Activated T-helper 1 cell treated with anti-CD3 and anti-CD28 coated beads, Interleukin-12 subunit alpha, Interleukin-12 subunit beta, Interleukin-2, Interleukin-4 antibody, amounts not matched to agents 30 ng/mL and 10 ng/mL and 1 ng/mL, durations not matched to agents 14 hours and 24 hours and 36 hours (primary cell): ENCODE data around the gene NOS1AP. TPM values are rescaled to one million over a fixed set of nuclear protein-coding genes. Genes with fewer than 3 reads are reported as not detected.

ENCODE experiments used
- DNase-seq: peaks from one replicate; pipeline ENCODE4 v3.0.0; 2021; ENCODE audit warnings: low spot score
- H3K27ac Mint-ChIP-seq: one replicate; pipeline ENCODE4 v1.8.0; 2021; ENCODE audit warnings: mild to moderate bottlenecking, mixed read lengths
- H3K27me3 Mint-ChIP-seq: one replicate; pipeline ENCODE4 v1.8.0; 2022; ENCODE audit warnings: mild to moderate bottlenecking, moderate library complexity, mixed read lengths; ENCODE audit not compliant: insufficient read depth
- H3K36me3 Mint-ChIP-seq: one replicate; pipeline ENCODE4 v1.8.0; 2021; ENCODE audit warnings: low read depth, mixed read lengths
- H3K4me1 Mint-ChIP-seq: one replicate; pipeline ENCODE4 v1.8.0; 2021; ENCODE audit warnings: low read depth, mixed read lengths
- H3K4me3 Mint-ChIP-seq: one replicate; pipeline ENCODE4 v1.8.0; 2021; ENCODE audit warnings: mild to moderate bottlenecking, moderate library complexity, mixed read lengths
- H3K9me3 Mint-ChIP-seq: one replicate; pipeline ENCODE4 v1.8.0; 2021; ENCODE audit warnings: mixed read lengths
- intact Hi-C: fragments of 100-400 bp; cut with micrococcal nuclease; formaldehyde crosslinking; loops from one replicate; pipeline ENCODE4 v1.15.1; 2024
- total RNA-seq: library from RNA; stranded (reverse); gene quantifications from 2 replicates; pipeline ENCODE4 v1.2.3, GENCODE V29; 2022

NOS1AP gene
- total RNA-seq, 1 donor from 2014 or later, result 0.10 TPM

DNA sequence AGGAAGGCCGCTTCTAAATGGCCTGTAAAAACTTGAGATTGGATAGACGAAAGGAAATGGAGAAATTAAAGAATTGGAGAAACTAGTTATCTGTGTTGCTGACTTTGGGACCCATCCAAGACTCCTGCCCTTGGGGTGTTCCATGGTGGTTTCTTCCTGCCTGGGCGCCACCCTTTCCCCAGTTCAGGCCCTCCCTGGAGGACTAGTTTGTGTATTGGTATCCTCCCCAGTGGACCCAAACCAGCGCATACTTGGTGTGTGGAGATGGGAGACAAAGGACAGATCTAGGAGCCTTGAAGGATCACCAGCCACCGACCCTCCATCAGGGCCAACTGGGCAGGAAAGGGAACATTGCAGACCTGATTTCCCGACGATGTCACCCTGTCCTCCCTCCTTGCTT is 300.1 kb downstream of the NOS1AP start:
- H3K9me3 Mint-ChIP-seq, result no peaks in the 10 kb centered on the region
- H3K27me3 Mint-ChIP-seq, result no peaks in the 10 kb centered on the region
- no peaks in the 10 kb centered on the region for H3K4me1 Mint-ChIP-seq

DNA sequence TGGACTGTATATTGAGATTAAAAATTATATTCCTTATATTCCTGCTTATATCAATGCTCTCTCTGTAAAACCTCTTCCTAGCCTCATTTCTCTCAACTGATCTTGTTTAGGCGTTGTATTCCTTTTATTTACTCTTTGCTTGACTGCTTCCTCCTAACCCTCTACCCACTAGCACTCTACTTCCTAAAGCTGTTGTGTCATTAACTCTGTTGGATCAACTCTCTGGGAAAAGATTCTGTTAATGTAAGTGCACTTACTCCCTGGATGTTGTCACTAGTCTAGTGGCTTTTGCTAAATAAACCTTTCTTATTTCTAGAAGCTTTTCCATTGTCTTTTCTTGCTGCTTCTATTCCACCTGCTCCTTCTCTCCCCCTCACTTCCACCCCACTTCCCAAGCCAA is 300.7 kb downstream of the NOS1AP start:
- H3K27ac Mint-ChIP-seq, result no peak overlapping the region
- H3K36me3 Mint-ChIP-seq, result no peaks in the 10 kb centered on the region
- H3K9me3 Mint-ChIP-seq, result no peaks in the 10 kb centered on the region
- DNase-seq, result no peak
- intact Hi-C loops, result no loop called here
- H3K4me1 Mint-ChIP-seq, result no peaks in the 10 kb centered on the region
- no peak overlapping the region for H3K4me3 Mint-ChIP-seq
- no peaks in the 10 kb centered on the region for H3K27me3 Mint-ChIP-seq

More for the DNA sequence above, 300.1 kb downstream of the NOS1AP start:
- Mint-ChIP-seq H3K27ac (no peak overlapping the region), H3K4me3 (no peak overlapping the region), H3K36me3 (no peaks in the 10 kb centered on the region)
- intact Hi-C loops, result no loop called here
- no peak for DNase-seq

GRCh38 chr1:162370721-162371120 is 301.2 kb downstream of the NOS1AP start:
- Mint-ChIP-seq H3K4me1 (no peaks in the 10 kb centered on the region), H3K4me3 (no peak overlapping the region), H3K36me3 (no peaks in the 10 kb centered on the region), H3K27me3 (no peaks in the 10 kb centered on the region), H3K27ac (no peak overlapping the region), H3K9me3 (no peaks in the 10 kb centered on the region)
- no peak for DNase-seq
- intact Hi-C loops, result no loop called here

- H3K36me3 Mint-ChIP-seq, result no peaks in the 10 kb centered on the region
- intact Hi-C loops, result no loop called here
- no peak overlapping the region for H3K27ac Mint-ChIP-seq
- H3K27me3 Mint-ChIP-seq, result no peaks in the 10 kb centered on the region
- H3K4me1 Mint-ChIP-seq, result no peaks in the 10 kb centered on the region
- no peak for DNase-seq
- no peak overlapping the region for H3K4me3 Mint-ChIP-seq
- no peaks in the 10 kb centered on the region for H3K9me3 Mint-ChIP-seq
Measured at GRCh38 chr1:162371611-162372010, 302.1 kb downstream of the NOS1AP start.

- intact Hi-C loops, result no loop called here
- no peaks in the 10 kb centered on the region for H3K4me1 Mint-ChIP-seq
- no peaks in the 10 kb centered on the region for H3K9me3 Mint-ChIP-seq
- DNase-seq, result no peak
- H3K27ac Mint-ChIP-seq, result no peak overlapping the region
- no peaks in the 10 kb centered on the region for H3K36me3 Mint-ChIP-seq
- no peaks in the 10 kb centered on the region for H3K27me3 Mint-ChIP-seq
- H3K4me3 Mint-ChIP-seq, result no peak overlapping the region
Measured at GRCh38 chr1:162372159-162373071, 302.9 kb downstream of the NOS1AP start.

DNA sequence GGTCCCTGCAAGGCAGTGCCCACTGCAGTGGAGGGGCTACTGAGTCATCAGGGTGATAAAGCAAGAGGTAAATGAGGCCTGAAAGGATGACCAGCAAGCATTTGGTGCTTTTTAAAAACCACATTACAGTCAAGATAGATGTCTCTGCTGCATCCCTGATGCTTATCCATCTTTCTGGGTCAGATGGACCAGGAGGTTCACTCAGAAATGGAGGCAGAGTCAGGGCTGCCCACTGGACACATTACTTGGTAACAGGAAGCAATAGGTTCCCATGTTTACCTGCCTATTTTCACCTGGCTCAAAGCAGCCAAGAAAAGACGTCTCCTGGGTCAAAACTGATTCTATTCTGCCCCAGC is 303.6 kb downstream of the NOS1AP start:
- no peak for DNase-seq
- H3K27ac Mint-ChIP-seq, result no peak overlapping the region

GRCh38 chr1:162373541-162374260 is 304.2 kb downstream of the NOS1AP start:
- no peak overlapping the region for H3K27ac Mint-ChIP-seq
- H3K27me3 Mint-ChIP-seq, result no peaks in the 10 kb centered on the region
- H3K9me3 Mint-ChIP-seq, result no peaks in the 10 kb centered on the region
- no peak overlapping the region for H3K4me3 Mint-ChIP-seq
- no peaks in the 10 kb centered on the region for H3K36me3 Mint-ChIP-seq
- intact Hi-C loops, result no loop called here
- H3K4me1 Mint-ChIP-seq, result no peaks in the 10 kb centered on the region
- DNase-seq, result no peak

More for the DNA sequence above, 303.6 kb downstream of the NOS1AP start:
- intact Hi-C loops, result no loop called here
- Mint-ChIP-seq H3K27me3 (no peaks in the 10 kb centered on the region), H3K4me1 (no peaks in the 10 kb centered on the region), H3K4me3 (no peak overlapping the region), H3K36me3 (no peaks in the 10 kb centered on the region), H3K9me3 (no peaks in the 10 kb centered on the region)

- intact Hi-C loops, result no loop called here
- H3K27ac Mint-ChIP-seq, result no peak overlapping the region
Measured at GRCh38 chr1:162374406-162374805, 304.9 kb downstream of the NOS1AP start.

GRCh38 chr1:162375463-162375862 is 306.0 kb downstream of the NOS1AP start:
- Mint-ChIP-seq H3K36me3 (no peaks in the 10 kb centered on the region), H3K27ac (no peak overlapping the region), H3K27me3 (no peaks in the 10 kb centered on the region), H3K4me1 (no peaks in the 10 kb centered on the region), H3K4me3 (no peak overlapping the region), H3K9me3 (no peaks in the 10 kb centered on the region)
- intact Hi-C loops, result no loop called here
- DNase-seq, result no peak

More at GRCh38 chr1:162374406-162374805, 304.9 kb downstream of the NOS1AP start:
- Mint-ChIP-seq H3K4me3 (no peak overlapping the region), H3K36me3 (no peaks in the 10 kb centered on the region), H3K27me3 (no peaks in the 10 kb centered on the region), H3K4me1 (no peaks in the 10 kb centered on the region), H3K9me3 (no peaks in the 10 kb centered on the region)
- no peak for DNase-seq

DNA sequence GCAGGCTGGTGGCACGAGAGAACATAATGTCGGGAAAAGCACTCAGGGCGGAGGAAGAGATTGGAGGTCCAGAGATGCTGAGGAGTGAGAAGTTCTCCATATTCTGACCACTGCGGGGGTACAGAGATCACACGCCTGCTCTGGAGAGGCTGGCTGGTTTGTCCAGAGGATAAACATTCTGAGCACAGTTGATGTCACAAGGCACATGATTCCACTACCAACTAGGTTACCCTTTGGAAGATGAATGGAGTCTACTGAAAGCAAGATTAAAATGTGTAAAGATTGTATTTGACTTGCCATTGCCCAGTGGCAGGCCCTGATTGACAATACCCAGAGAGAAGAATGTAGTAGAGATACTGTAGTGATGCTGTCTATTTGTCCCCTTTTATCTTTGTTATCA is 307.2 kb downstream of the NOS1AP start, which contains the start of gene SPATA46:
Gene SPATA46, minus strand, starts transcription at position 164 of the 400 bp plus-strand sequence. Its CDS starts 64 bp downstream, at position 100.
- no peaks in the 10 kb centered on the region for H3K9me3 Mint-ChIP-seq
- H3K27me3 Mint-ChIP-seq, result no peaks in the 10 kb centered on the region
- DNase-seq, result no peak
- no peaks in the 10 kb centered on the region for H3K36me3 Mint-ChIP-seq
- intact Hi-C loops, result no loop called here
- no peaks in the 10 kb centered on the region for H3K4me1 Mint-ChIP-seq
- no peak within 1 kb of the TSS for H3K27ac Mint-ChIP-seq
- no peak within 1 kb of the TSS for H3K4me3 Mint-ChIP-seq

GRCh38 chr1:162380061-162380846 is 310.8 kb downstream of the NOS1AP start:
- Mint-ChIP-seq H3K9me3 (no peaks in the 10 kb centered on the region), H3K4me3 (no peak overlapping the region), H3K27ac (no peak overlapping the region), H3K4me1 (no peaks in the 10 kb centered on the region), H3K27me3 (peaks cover 2% of the 10 kb centered on the region), H3K36me3 (no peaks in the 10 kb centered on the region)
- no peak for DNase-seq
- intact Hi-C loops, result no loop called here

DNA sequence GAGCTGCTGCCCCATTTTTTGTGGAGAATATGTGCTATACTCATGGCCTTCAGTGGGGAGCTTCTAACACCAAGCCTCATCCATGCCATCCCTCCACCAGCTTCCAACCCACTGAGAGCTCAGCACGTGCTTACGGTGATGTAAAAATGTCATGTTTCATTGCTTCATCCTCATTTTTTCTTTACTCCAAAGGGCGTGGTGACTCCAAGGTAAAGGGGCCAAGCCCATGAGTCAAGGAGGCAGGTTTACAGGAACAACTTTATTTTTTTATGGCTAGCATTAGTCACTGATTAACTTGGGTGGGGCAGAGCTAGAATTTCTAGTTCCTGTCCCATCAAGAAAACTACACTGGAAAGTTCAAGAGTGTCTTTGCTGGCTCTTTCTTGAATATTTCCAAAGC is 311.9 kb downstream of the NOS1AP start, which contains the start of gene C1orf226:
Gene C1orf226, plus strand, starts transcription at position 346 of the 400 bp plus-strand sequence. CDS start 174 bp downstream, outside the sequence.
- no peaks in the 10 kb centered on the region for H3K4me1 Mint-ChIP-seq
- intact Hi-C loops, result no loop called here
- no peak for DNase-seq

More for the DNA sequence above, 311.9 kb downstream of the NOS1AP start, which contains the start of gene C1orf226:
- Mint-ChIP-seq H3K4me3 (no peak within 1 kb of the TSS), H3K27ac (no peak within 1 kb of the TSS), H3K9me3 (no peaks in the 10 kb centered on the region), H3K36me3 (no peaks in the 10 kb centered on the region), H3K27me3 (peaks cover 2% of the 10 kb centered on the region)
